Measurements from ENCODE around the gene NOS1. TPM values are rescaled to one million over a fixed set of nuclear protein-coding genes. Genes with fewer than 3 reads are reported as not detected.

Gene NOS1
- total RNA-seq, 1 donor from 2014 or later = 3.5 TPM

DNA sequence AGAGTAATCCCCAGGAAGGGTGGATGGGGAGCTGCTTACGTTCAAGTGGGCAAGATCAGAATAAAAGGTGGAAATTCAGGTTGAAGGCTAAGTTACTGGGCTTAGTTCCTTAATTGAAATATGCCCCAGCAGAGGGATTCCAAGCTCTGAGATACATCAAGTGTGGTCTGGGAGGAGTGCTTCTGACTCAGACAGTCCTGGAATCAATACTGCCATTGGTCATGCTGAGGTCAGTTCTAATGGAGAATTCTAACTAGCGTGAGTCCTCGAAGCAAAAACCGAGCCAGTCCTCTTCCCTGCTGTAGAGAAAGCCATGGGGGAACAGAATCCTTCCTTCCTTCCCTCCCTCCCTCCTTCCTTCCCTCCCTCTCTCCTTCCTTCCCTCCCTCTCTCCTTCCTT, 39.9 kb downstream of the NOS1 start:
- ATAC-seq (no peak), DNase-seq (no peak)
- TF ChIP-seq, protein P1, sequence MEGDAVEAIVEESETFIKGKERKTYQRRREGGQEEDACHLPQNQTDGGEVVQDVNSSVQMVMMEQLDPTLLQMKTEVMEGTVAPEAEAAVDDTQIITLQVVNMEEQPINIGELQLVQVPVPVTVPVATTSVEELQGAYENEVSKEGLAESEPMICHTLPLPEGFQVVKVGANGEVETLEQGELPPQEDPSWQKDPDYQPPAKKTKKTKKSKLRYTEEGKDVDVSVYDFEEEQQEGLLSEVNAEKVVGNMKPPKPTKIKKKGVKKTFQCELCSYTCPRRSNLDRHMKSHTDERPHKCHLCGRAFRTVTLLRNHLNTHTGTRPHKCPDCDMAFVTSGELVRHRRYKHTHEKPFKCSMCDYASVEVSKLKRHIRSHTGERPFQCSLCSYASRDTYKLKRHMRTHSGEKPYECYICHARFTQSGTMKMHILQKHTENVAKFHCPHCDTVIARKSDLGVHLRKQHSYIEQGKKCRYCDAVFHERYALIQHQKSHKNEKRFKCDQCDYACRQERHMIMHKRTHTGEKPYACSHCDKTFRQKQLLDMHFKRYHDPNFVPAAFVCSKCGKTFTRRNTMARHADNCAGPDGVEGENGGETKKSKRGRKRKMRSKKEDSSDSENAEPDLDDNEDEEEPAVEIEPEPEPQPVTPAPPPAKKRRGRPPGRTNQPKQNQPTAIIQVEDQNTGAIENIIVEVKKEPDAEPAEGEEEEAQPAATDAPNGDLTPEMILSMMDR (IDR thresholded peaks at IDR 0.05) = no peak

DNA sequence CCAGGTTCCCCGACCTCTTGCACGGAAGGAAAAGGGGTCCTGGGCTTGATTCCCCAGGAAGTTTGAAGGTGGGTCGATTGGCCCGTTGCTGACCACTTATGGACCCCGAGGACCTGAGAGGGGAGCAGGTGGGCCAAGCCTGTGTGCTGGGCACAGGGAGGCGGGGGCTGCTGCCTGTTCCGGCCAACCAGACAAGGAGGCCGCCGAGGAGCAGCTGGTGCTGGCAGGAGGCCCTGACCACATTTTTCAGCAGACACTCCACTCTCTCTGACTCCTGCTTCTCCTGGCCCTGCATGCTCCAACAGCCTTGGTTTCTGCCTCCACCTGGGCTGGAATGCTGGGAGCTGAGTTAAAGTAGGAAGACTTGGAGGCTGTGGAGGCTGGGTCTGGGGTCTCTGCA, 42.8 kb downstream of the NOS1 start:
- ATAC-seq = no peak

More for the DNA sequence above, 39.9 kb downstream of the NOS1 start:
- H3K27ac ChIP-seq = no peak overlapping the region
- intact Hi-C loops (cut with DNase I) = no loop called here
- no peaks in the 10 kb centered on the region for H3K36me3 ChIP-seq
- no peak overlapping the region for H3K4me3 ChIP-seq
- peaks cover 4% of the 10 kb centered on the region for H3K9me3 ChIP-seq
- H3K4me1 ChIP-seq = no peaks in the 10 kb centered on the region
- no peaks in the 10 kb centered on the region for H3K27me3 ChIP-seq (ENCODE audit: low read depth)

DNA sequence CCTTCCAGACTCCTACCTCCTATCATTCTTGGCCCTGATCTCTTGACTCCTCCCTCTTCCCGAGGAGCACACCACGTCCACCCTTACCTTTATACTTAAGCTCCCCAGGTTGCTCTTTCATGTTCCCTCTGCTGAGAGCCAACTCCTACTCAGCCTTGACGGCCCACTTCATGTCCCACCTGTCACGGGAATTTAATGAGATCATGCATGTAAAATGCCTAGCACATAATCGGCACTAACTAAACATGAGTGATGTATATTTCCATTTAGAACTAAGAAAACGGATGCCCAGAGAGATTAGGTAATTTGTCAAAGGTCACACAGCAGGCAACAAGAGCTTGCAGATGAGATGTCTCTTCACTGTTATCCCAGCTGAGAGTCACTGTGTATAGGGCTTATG, 45.1 kb downstream of the NOS1 start:
- Histone ChIP-seq H3K27me3 (ENCODE audit: low read depth) (no peaks in the 10 kb centered on the region), H3K36me3 (no peaks in the 10 kb centered on the region), H3K27ac (no peak overlapping the region), H3K4me1 (no peaks in the 10 kb centered on the region), H3K9me3 (peaks cover 9% of the 10 kb centered on the region), H3K4me3 (no peak overlapping the region)
- ATAC-seq (no peak), DNase-seq (no peak)
- intact Hi-C loops (cut with DNase I) = no loop called here
- TF ChIP-seq, protein P1 (IDR thresholded peaks at IDR 0.05) = no peak

More for the DNA sequence above, 42.8 kb downstream of the NOS1 start:
- TF ChIP-seq, protein P1 (IDR thresholded peaks at IDR 0.05) = no peak
- DNase-seq = no peak
- intact Hi-C loops (cut with DNase I) = no loop called here
- Histone ChIP-seq H3K9me3 (peaks cover 9% of the 10 kb centered on the region), H3K27ac (no peak overlapping the region), H3K36me3 (no peaks in the 10 kb centered on the region), H3K4me3 (no peak overlapping the region), H3K4me1 (no peaks in the 10 kb centered on the region), H3K27me3 (ENCODE audit: low read depth) (no peaks in the 10 kb centered on the region)

DNA sequence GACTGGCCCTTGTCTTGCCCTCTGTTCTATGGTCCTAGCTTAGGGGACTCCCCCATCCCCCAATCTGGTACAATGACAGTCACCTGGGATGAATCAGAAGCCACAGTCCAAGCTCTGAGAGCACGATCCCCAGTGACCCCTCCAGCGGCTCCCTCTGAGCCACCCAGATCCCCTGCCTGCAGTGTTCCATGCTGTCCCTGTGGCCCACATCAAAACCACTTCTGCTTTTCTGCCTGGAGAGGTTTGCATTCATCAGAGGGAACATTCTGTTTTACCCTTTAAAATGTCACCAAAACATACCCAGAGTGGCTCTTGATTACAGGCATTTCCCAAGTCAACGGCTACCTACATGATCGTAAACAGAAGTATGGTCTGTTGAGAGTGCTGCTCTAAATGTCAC, 47.5 kb downstream of the NOS1 start:
- TF ChIP-seq, protein P1 (IDR thresholded peaks at IDR 0.05) = no peak
- ATAC-seq (no peak), DNase-seq (no peak)
- Histone ChIP-seq H3K36me3 (no peaks in the 10 kb centered on the region), H3K4me3 (no peak overlapping the region), H3K9me3 (peaks cover 9% of the 10 kb centered on the region), H3K27ac (no peak overlapping the region), H3K27me3 (ENCODE audit: low read depth) (no peaks in the 10 kb centered on the region), H3K4me1 (no peaks in the 10 kb centered on the region)
- intact Hi-C loops (cut with DNase I) = no loop called here

DNA sequence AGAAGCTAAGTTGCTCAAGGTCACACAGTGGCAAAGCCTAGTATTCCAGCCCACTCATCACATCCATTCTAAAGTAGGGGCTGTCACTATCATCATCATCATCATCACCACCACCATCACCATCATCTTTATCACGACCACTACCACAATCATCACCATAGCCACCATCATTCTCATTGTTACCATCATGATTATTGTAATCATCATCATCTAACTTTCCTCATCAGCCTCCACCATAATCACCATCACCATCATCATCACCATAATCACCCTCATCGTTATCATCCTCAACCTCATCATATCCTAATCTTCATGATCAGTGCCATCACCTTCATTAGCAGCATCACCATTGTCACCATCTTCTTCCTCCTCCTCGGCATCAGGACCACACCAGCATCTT, 48.7 kb downstream of the NOS1 start:
- H3K27ac ChIP-seq = no peak overlapping the region
- H3K36me3 ChIP-seq = no peaks in the 10 kb centered on the region
- H3K4me1 ChIP-seq = no peaks in the 10 kb centered on the region
- H3K27me3 ChIP-seq (ENCODE audit: low read depth) = no peaks in the 10 kb centered on the region
- intact Hi-C loops (cut with DNase I) = no loop called here
- TF ChIP-seq, protein P1 (IDR thresholded peaks at IDR 0.05) = no peak
- peaks cover 9% of the 10 kb centered on the region for H3K9me3 ChIP-seq
- ATAC-seq (no peak), DNase-seq (no peak)
- no peak overlapping the region for H3K4me3 ChIP-seq

Data from lower lobe of right lung (tissue), 2 donors.